ENCODE measurements around the gene FPGS. TPM values are rescaled to one million over a fixed set of nuclear protein-coding genes. Genes with fewer than 3 reads are reported as not detected.
A peak's percentile ranks its signal among the peaks of the same experiment; 100 is the strongest.

FPGS gene
- polyA plus RNA-seq, 2 of the 4 experiments (the other 2 are of a cell fraction), result 28.8 to 48.5 TPM

GRCh38 chr9:127825319-127826051 lies 22.8 kb downstream of the FPGS start:
- ChIA-PET POLR2A (interaction anchor here (0.5 kb wide), 2 partner anchors 24 to 279 kb away, joined by 3 to 7 read pairs; no protein-coding TSS in a partner anchor), CTCF (interaction anchor here (0.6 to 5.1 kb wide), 21 partner anchors 8 to 96 kb away, joined by 3 to 25 read pairs (median 4); partner anchors contain the start of gene TOR2A)
- Histone ChIP-seq H3K4me3 (no peak overlapping the region), H3K4me2 (peak overlapping the region; percentile 12; the same call in 2 of the 3 replicates), H3K4me1 (peaks cover 9% of the 10 kb centered on the region), H3K9me3 (no peaks in the 10 kb centered on the region), H3K27ac (no peak overlapping the region)
- 53% methylated on average over 28 of the region's 42 CpGs for WGBS (ENCODE audit: missing lambda C conversion rate)
- TF ChIP-seq HOXA7 (CRISPR knock-in tag; IDR thresholded peaks at IDR 0.05), result no peak
- peak; percentile 57 for TF ChIP-seq CTCF (IDR thresholded peaks at IDR 0.05)
- TF ChIP-seq FOSL2 (IDR thresholded peaks at IDR 0.05), result no peak
- no peak for TF ChIP-seq FOSL2 (CRISPR knock-in tag; IDR thresholded peaks at IDR 0.05)
- no peak for TF ChIP-seq CHD2 (IDR thresholded peaks at IDR 0.05; ENCODE audit: low read length, partially characterized antibody)
- TF ChIP-seq SMC3 (IDR thresholded peaks at IDR 0.05), result peak; percentile 66; the same call in 2 of the 3 replicates
- TF ChIP-seq RAD21 (conservative IDR thresholded peaks at IDR 0.05 in 1 of 2, IDR thresholded peaks at IDR 0.05 in 1 of 2), result peak; percentile 18 to 44; a peak in 4 of 5 replicates
- no peak for TF ChIP-seq RFX5 (IDR thresholded peaks at IDR 0.05)
- no peak for TF ChIP-seq FOXS1 (CRISPR knock-in tag; IDR thresholded peaks at IDR 0.05)
- peak; percentile 59 to 83 for ATAC-seq
- peak; percentile 45 to 50 for DNase-seq (ENCODE audit: low read depth in 1 of 2, low spot score in 1 of 2)
- no peak for FAIRE-seq

GRCh38 chr9:127826253-127826913 lies 23.7 kb downstream of the FPGS start:
- TF ChIP-seq HMGXB4 (CRISPR knock-in tag; IDR thresholded peaks at IDR 0.05; ENCODE audit: borderline replicate concordance), result no peak
- no peak for TF ChIP-seq SMC3 (IDR thresholded peaks at IDR 0.05)
- TF ChIP-seq BCL3 (IDR thresholded peaks at IDR 0.05), result no peak
- TF ChIP-seq ESRRA (IDR thresholded peaks at IDR 0.05; ENCODE audit: borderline replicate concordance, low read length), result no peak
- no peak for TF ChIP-seq RARB (CRISPR knock-in tag; IDR thresholded peaks at IDR 0.05)
- TF ChIP-seq NPAS2 (CRISPR knock-in tag; IDR thresholded peaks at IDR 0.05; ENCODE audit: borderline replicate concordance), result no peak
- TF ChIP-seq MAFK (IDR thresholded peaks at IDR 0.05; ENCODE audit: partially characterized antibody), result no peak
- no peak overlapping the region; the same call in 2 of the 3 replicates for H3K4me2 ChIP-seq
- H3K27ac ChIP-seq, result no peak overlapping the region
- H3K9me3 ChIP-seq, result no peaks in the 10 kb centered on the region
- ATAC-seq (no peak), FAIRE-seq (no peak), DNase-seq (ENCODE audit: low read depth in 1 of 2, low spot score in 1 of 2) (no peak)
- peaks cover 9% of the 10 kb centered on the region for H3K4me1 ChIP-seq
- 73% methylated on average over 6 of the region's 7 CpGs for WGBS (ENCODE audit: missing lambda C conversion rate)
- POLR2A ChIA-PET, result interaction anchor here (1.3 kb wide), 1 partner anchor 12 kb away, joined by 3 read pairs; no protein-coding TSS in a partner anchor
- no peak overlapping the region for H3K4me3 ChIP-seq
- CTCF ChIA-PET, result interaction anchor here (0.8 to 4.5 kb wide), 11 partner anchors 9 to 95 kb away, joined by 3 to 25 read pairs (median 10); partner anchors contain the start of gene TOR2A

Data from A549 (cell line).